HepG2 (cell line): ENCODE results near the gene TMEM31. TPM values are rescaled to one million over a fixed set of nuclear protein-coding genes. Genes with fewer than 3 reads are reported as not detected.

Experiments used
- AHR ChIP-seq: IDR thresholded peaks from 2 replicates; pipeline ENCODE4 v1.6.1; 2018; ENCODE audit warnings: missing genetic modification reagents, missing compliant biosample characterization
- ATRX ChIP-seq: sonication (generic); formaldehyde crosslinking; IDR thresholded peaks from 2 replicates; pipeline ENCODE4 v1.4.0; 2020; ENCODE audit warnings: missing genetic modification reagents, borderline replicate concordance
- CENPX ChIP-seq: sonication (generic); formaldehyde crosslinking; IDR thresholded peaks from 2 replicates; pipeline ENCODE4 v1.9.0; 2021; ENCODE audit warnings: mild to moderate bottlenecking, missing genetic modification reagents, moderate library complexity
- CREB1 ChIP-seq, 2 experiments: fragments of 450-650 bp in 1 of 2; IDR thresholded peaks; 2 replicates each; pipeline ENCODE4 v1.6.1; 2016 to 2017; ENCODE audit warnings: control low read depth in 1 of 2, mild to moderate bottlenecking in 1 of 2, missing compliant biosample characterization in 1 of 2, missing genetic modification characterization in 1 of 2
- FOXP1 ChIP-seq, 2 experiments: fragments of 450-650 bp in 1 of 2; IDR thresholded peaks; 2 replicates each; pipeline ENCODE4 v1.6.1; 2017 to 2018; ENCODE audit warnings: antibody characterized with exemption in 1 of 2
- GTF3A ChIP-seq: sonication (generic); formaldehyde crosslinking; conservative IDR thresholded peaks from 2 replicates; pipeline ENCODE4 v1.4.0; 2020; ENCODE audit warnings: mild to moderate bottlenecking, missing genetic modification reagents
- IRX3 ChIP-seq: sonication (generic); formaldehyde crosslinking; IDR thresholded peaks from 2 replicates; pipeline ENCODE4 v1.8.1; 2023; ENCODE audit warnings: mild to moderate bottlenecking, low read depth, missing genetic modification reagents, borderline replicate concordance
- JDP2 ChIP-seq: sonication (generic); formaldehyde crosslinking; IDR thresholded peaks from 2 replicates; pipeline ENCODE4 v1.8.1; 2022; ENCODE audit warnings: missing genetic modification reagents, borderline replicate concordance
- KMT2A ChIP-seq: sonication (generic); formaldehyde crosslinking; IDR thresholded peaks from 2 replicates; pipeline ENCODE4 v1.4.0; 2020; ENCODE audit warnings: missing genetic modification reagents
- POLR2A ChIP-seq, 2 experiments: IDR thresholded peaks; 2 replicates each; pipeline ENCODE4 v1.6.1; 2011; ENCODE audit warnings: low read depth in 2 of 2, low read length in 2 of 2, mild to moderate bottlenecking in 1 of 2, moderate library complexity in 1 of 2; ENCODE audit not compliant: insufficient read depth in 1 of 2
- POLR2G ChIP-seq: fragments of 200-400 bp; formaldehyde crosslinking; IDR thresholded peaks from 2 replicates; pipeline ENCODE4 v1.6.1; 2018; ENCODE audit warnings: mild to moderate bottlenecking, low read depth, low read length, moderate library complexity
- PPARG ChIP-seq: conservative IDR thresholded peaks from 2 replicates; pipeline ENCODE4 v1.6.1; 2016; ENCODE audit warnings: missing biosample characterization, missing genetic modification reagents
- RBM39 ChIP-seq: fragments of 200-400 bp; formaldehyde crosslinking; IDR thresholded peaks from one replicate; pipeline ENCODE4 v1.6.1; 2018; ENCODE audit warnings: antibody characterized with exemption, mild to moderate bottlenecking, low read depth, low read length; ENCODE audit not compliant: poor library complexity, severe bottlenecking
- SMAD3 ChIP-seq: sonication (generic); formaldehyde crosslinking; IDR thresholded peaks from 2 replicates; pipeline ENCODE4 v1.4.0; 2020; ENCODE audit warnings: missing genetic modification reagents
- SP2 ChIP-seq: sonication (generic); formaldehyde crosslinking; IDR thresholded peaks from 2 replicates; pipeline ENCODE4 v1.5.1; 2020; ENCODE audit warnings: mild to moderate bottlenecking, missing genetic modification reagents
- TARDBP ChIP-seq: sonication (generic); formaldehyde crosslinking; IDR thresholded peaks from 2 replicates; pipeline ENCODE4 v1.8.0; 2022; ENCODE audit warnings: mild to moderate bottlenecking, missing genetic modification reagents
- TOPORS ChIP-seq: sonication (generic); formaldehyde crosslinking; IDR thresholded peaks from 2 replicates; pipeline ENCODE4 v1.8.0; 2023; ENCODE audit warnings: mild to moderate bottlenecking, missing genetic modification reagents
- ZNF354B ChIP-seq: sonication (generic); formaldehyde crosslinking; IDR thresholded peaks from 2 replicates; pipeline ENCODE4 v1.8.0; 2022; ENCODE audit warnings: mild to moderate bottlenecking, missing genetic modification reagents
- ZNF460 ChIP-seq: sonication (generic); formaldehyde crosslinking; IDR thresholded peaks from 2 replicates; pipeline ENCODE4 v1.5.1; 2020; ENCODE audit warnings: missing genetic modification reagents, mild to moderate bottlenecking, borderline replicate concordance
- ZNF567 ChIP-seq: sonication (generic); formaldehyde crosslinking; IDR thresholded peaks from 2 replicates; pipeline ENCODE4 v1.8.1; 2023; ENCODE audit warnings: mild to moderate bottlenecking, missing genetic modification reagents, borderline replicate concordance
- ZNF772 ChIP-seq: sonication (generic); formaldehyde crosslinking; IDR thresholded peaks from 2 replicates; pipeline ENCODE4 v1.5.0; 2020; ENCODE audit warnings: mild to moderate bottlenecking, missing genetic modification reagents
- ZNF792 ChIP-seq: IDR thresholded peaks from 2 replicates; pipeline ENCODE4 v1.6.1; 2016
- ZSCAN29 ChIP-seq: sonication (generic); formaldehyde crosslinking; conservative IDR thresholded peaks from 2 replicates; pipeline ENCODE4 v1.4.0; 2020; ENCODE audit warnings: mild to moderate bottlenecking, missing genetic modification reagents
- polyA plus RNA-seq, 8 experiments: library from polyadenylated mRNA; depleted of rRNA in 3 of 8; stranded (reverse) in 7 of 8; unstranded in 1 of 8; fragments of >200 nt; fragmentation: Illumina TruSeq in 4 of 8; extraction: Trizol in 4 of 8; gene quantifications; 2 replicates each; pipeline versions ENCODE4 v1.2.1 to v1.2.3, GENCODE V29; 2011 to 2016; ENCODE audit warnings: low read depth in 4 of 8, missing spikeins in 1 of 8, mixed read lengths in 1 of 8; ENCODE audit not compliant: insufficient read depth in 1 of 8
- total RNA-seq, 5 experiments: library from RNA; depleted of rRNA; stranded (reverse); fragments of >200 nt; fragmentation: Illumina TruSeq; extraction: Trizol; gene quantifications; 2 replicates each; pipeline ENCODE4 v1.2.3, GENCODE V29; 2016; ENCODE audit warnings: low read depth in 1 of 5
- TF ChIP-seq, protein P1 (sequence below): sonication (generic); formaldehyde crosslinking; conservative IDR thresholded peaks from 2 replicates; pipeline ENCODE4 v1.4.0; 2020; ENCODE audit warnings: missing genetic modification reagents
- TF ChIP-seq, protein P2 (sequence below): sonication (generic); formaldehyde crosslinking; IDR thresholded peaks from 2 replicates; pipeline ENCODE4 v1.5.1; 2020; ENCODE audit warnings: mild to moderate bottlenecking, moderate library complexity, missing genetic modification reagents
- TF ChIP-seq, protein P3 (sequence below): sonication (generic); formaldehyde crosslinking; IDR thresholded peaks from 2 replicates; pipeline ENCODE4 v1.8.0; 2022; ENCODE audit warnings: mild to moderate bottlenecking, missing genetic modification reagents

The TMEM31 gene
- total and polyA plus RNA-seq, 2 of the 13 experiments (the other 11 are each of a cell fraction or from before 2014, with no cell fraction given): 0.16 TPM; not detected in 1

DNA sequence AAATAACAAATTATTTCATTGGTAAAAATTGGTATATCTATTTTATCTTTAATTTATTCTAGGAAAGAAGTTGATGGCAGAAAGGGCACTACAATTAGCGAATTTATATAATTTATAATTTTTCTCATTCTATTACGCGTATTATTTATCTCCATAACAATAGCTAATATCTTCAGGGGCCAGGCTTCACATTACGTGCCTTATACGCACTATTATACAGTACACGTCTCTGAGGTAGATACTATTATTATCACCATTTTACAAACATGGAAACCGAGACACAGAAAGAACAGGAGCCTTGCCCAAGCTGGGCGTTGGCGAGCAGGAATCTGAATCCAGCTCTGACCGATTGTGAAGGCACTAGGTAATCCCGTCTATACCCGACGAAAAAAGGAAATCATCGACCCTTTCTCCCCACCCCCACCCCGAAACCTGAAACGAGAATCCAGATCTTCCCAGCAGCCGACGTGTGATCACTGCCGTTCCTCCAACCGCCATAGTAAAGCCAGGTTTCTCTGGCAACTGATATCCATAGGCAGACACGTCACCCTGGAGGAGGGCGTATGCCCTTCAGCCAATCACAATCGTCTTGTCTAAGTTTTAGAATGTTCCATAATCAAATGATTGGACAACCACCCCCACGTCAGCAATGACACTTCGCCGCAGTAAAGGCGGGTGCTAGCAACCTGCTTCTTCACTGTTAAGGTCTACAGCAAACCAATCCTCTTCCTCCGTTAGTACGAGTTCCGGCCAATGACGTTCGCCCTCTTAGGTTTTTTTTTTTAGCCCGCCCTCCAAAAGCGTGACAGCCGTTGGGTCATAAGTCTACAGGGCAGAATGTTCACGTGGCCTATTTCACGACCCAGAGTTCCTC is 24.3 kb upstream of the TMEM31 start, which contains the start of gene MORF4L2 (continued):
- TF ChIP-seq ATRX (CRISPR knock-in tag) (no peak), ZNF354B (CRISPR knock-in tag) (no peak), TARDBP (no peak), GTF3A (CRISPR knock-in tag) (no peak), KMT2A (CRISPR knock-in tag) (no peak), TOPORS (CRISPR knock-in tag) (no peak), SMAD3 (CRISPR knock-in tag) (no peak), POLR2A (IDR thresholded peaks at IDR 0.05; ENCODE audit: insufficient read depth in 1 of 2, low read depth in 2 of 2, low read length in 2 of 2) (peak; percentile 92 to 98), ZNF792 (CRISPR knock-in tag) (no peak), POLR2G (peak; percentile 82), JDP2 (CRISPR knock-in tag) (no peak), ZSCAN29 (CRISPR knock-in tag) (no peak), IRX3 (CRISPR knock-in tag) (no peak), ZNF460 (CRISPR knock-in tag) (no peak), ZNF772 (CRISPR knock-in tag) (no peak), PPARG (CRISPR knock-in tag) (no peak), RBM39 (no peak), AHR (CRISPR knock-in tag) (no peak), ZNF567 (CRISPR knock-in tag) (no peak), SP2 (CRISPR knock-in tag) (peak; percentile 81), FOXP1 (IDR thresholded peaks at IDR 0.05) (no peak), FOXP1 (CRISPR knock-in tag; IDR thresholded peaks at IDR 0.05) (no peak), CREB1 (IDR thresholded peaks at IDR 0.05) (peak; percentile 95), CREB1 (CRISPR knock-in tag; IDR thresholded peaks at IDR 0.05) (peak; percentile 96), CENPX (no peak)
- TF ChIP-seq, protein P1, sequence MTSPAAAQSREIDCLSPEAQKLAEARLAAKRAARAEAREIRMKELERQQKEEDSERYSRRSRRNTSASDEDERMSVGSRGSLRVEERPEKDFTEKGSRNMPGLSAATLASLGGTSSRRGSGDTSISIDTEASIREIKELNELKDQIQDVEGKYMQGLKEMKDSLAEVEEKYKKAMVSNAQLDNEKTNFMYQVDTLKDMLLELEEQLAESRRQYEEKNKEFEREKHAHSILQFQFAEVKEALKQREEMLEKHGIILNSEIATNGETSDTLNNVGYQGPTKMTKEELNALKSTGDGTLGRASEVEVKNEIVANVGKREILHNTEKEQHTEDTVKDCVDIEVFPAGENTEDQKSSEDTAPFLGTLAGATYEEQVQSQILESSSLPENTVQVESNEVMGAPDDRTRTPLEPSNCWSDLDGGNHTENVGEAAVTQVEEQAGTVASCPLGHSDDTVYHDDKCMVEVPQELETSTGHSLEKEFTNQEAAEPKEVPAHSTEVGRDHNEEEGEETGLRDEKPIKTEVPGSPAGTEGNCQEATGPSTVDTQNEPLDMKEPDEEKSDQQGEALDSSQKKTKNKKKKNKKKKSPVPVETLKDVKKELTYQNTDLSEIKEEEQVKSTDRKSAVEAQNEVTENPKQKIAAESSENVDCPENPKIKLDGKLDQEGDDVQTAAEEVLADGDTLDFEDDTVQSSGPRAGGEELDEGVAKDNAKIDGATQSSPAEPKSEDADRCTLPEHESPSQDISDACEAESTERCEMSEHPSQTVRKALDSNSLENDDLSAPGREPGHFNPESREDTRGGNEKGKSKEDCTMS (CRISPR knock-in tag): no peak
- TF ChIP-seq, protein P2, sequence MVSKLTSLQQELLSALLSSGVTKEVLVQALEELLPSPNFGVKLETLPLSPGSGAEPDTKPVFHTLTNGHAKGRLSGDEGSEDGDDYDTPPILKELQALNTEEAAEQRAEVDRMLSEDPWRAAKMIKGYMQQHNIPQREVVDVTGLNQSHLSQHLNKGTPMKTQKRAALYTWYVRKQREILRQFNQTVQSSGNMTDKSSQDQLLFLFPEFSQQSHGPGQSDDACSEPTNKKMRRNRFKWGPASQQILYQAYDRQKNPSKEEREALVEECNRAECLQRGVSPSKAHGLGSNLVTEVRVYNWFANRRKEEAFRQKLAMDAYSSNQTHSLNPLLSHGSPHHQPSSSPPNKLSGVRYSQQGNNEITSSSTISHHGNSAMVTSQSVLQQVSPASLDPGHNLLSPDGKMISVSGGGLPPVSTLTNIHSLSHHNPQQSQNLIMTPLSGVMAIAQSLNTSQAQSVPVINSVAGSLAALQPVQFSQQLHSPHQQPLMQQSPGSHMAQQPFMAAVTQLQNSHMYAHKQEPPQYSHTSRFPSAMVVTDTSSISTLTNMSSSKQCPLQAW (CRISPR knock-in tag): peak; percentile 17; the same call in 1 of the 2 replicates
- TF ChIP-seq, protein P3, sequence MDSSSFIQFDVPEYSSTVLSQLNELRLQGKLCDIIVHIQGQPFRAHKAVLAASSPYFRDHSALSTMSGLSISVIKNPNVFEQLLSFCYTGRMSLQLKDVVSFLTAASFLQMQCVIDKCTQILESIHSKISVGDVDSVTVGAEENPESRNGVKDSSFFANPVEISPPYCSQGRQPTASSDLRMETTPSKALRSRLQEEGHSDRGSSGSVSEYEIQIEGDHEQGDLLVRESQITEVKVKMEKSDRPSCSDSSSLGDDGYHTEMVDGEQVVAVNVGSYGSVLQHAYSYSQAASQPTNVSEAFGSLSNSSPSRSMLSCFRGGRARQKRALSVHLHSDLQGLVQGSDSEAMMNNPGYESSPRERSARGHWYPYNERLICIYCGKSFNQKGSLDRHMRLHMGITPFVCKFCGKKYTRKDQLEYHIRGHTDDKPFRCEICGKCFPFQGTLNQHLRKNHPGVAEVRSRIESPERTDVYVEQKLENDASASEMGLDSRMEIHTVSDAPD: no peak
